Measurements from ENCODE around the gene DPP9. TPM values are rescaled to one million over a fixed set of nuclear protein-coding genes. Genes with fewer than 3 reads are reported as not detected.

The DPP9 gene
- total RNA-seq, 3 donors from 2014 or later: 67.8 to 89.3 (median 74.0) TPM

GRCh38 chr19:4693078-4693350, 30.6 kb downstream of the DPP9 start:
- no peak for ATAC-seq
- H3K4me3 ChIP-seq: no peak overlapping the region
- DNase-seq: no peak
- intact Hi-C loops (cut with DNase I, micrococcal nuclease): no loop called here
- H3K4me1 ChIP-seq (ENCODE audit: low read depth): no peaks in the 10 kb centered on the region
- TF ChIP-seq CTCF (IDR thresholded peaks at IDR 0.05): no peak
- no peaks in the 10 kb centered on the region for H3K9me3 ChIP-seq
- peaks cover 25% of the 10 kb centered on the region for H3K36me3 ChIP-seq (ENCODE audit: low read depth)

- DNase-seq: no peak
- Histone ChIP-seq H3K36me3 (ENCODE audit: low read depth) (peaks cover 28% of the 10 kb centered on the region), H3K4me3 (no peak overlapping the region), H3K9me3 (no peaks in the 10 kb centered on the region), H3K4me1 (ENCODE audit: low read depth) (no peaks in the 10 kb centered on the region)
- intact Hi-C loops (cut with DNase I, micrococcal nuclease): no loop called here
- no peak for ATAC-seq
- TF ChIP-seq CTCF (IDR thresholded peaks at IDR 0.05): no peak
Observed at GRCh38 chr19:4692251-4693077, 31.2 kb downstream of the DPP9 start.

- H3K4me3 ChIP-seq: no peak overlapping the region
- H3K9me3 ChIP-seq: no peaks in the 10 kb centered on the region
- peaks cover 34% of the 10 kb centered on the region for H3K36me3 ChIP-seq (ENCODE audit: low read depth)
- DNase-seq (peak in 2 of 3 donors; percentile 37 to 56), ATAC-seq (no peak)
- intact Hi-C loops (cut with DNase I, micrococcal nuclease): no loop called here
- TF ChIP-seq CTCF (IDR thresholded peaks at IDR 0.05): no peak
- no peaks in the 10 kb centered on the region for H3K4me1 ChIP-seq (ENCODE audit: low read depth)
Observed at GRCh38 chr19:4691373-4691772, 32.3 kb downstream of the DPP9 start.

GRCh38 chr19:4690361-4690760, 33.3 kb downstream of the DPP9 start:
- ATAC-seq: no peak
- no peak for DNase-seq
- H3K9me3 ChIP-seq: no peaks in the 10 kb centered on the region
- H3K4me1 ChIP-seq (ENCODE audit: low read depth): no peaks in the 10 kb centered on the region
- peaks cover 30% of the 10 kb centered on the region for H3K36me3 ChIP-seq (ENCODE audit: low read depth)
- no peak overlapping the region for H3K4me3 ChIP-seq
- TF ChIP-seq CTCF (IDR thresholded peaks at IDR 0.05): no peak
- intact Hi-C loops (cut with DNase I, micrococcal nuclease): no loop called here

GRCh38 chr19:4689403-4689802, 34.2 kb downstream of the DPP9 start:
- Histone ChIP-seq H3K4me1 (ENCODE audit: low read depth) (no peaks in the 10 kb centered on the region), H3K9me3 (no peaks in the 10 kb centered on the region), H3K4me3 (no peak overlapping the region), H3K36me3 (ENCODE audit: low read depth) (peaks cover 23% of the 10 kb centered on the region)
- ATAC-seq (no peak), DNase-seq (no peak)
- no peak for TF ChIP-seq CTCF (IDR thresholded peaks at IDR 0.05)
- intact Hi-C loops (cut with DNase I, micrococcal nuclease): no loop called here

GRCh38 chr19:4688587-4688986, 35.1 kb downstream of the DPP9 start:
- no peak for ATAC-seq

More at GRCh38 chr19:4688587-4688986, 35.1 kb downstream of the DPP9 start:
- Histone ChIP-seq H3K36me3 (ENCODE audit: low read depth) (peaks cover 16% of the 10 kb centered on the region), H3K9me3 (no peaks in the 10 kb centered on the region), H3K4me1 (ENCODE audit: low read depth) (no peaks in the 10 kb centered on the region), H3K4me3 (no peak overlapping the region)
- DNase-seq: no peak
- TF ChIP-seq CTCF (IDR thresholded peaks at IDR 0.05): no peak
- intact Hi-C loops (cut with DNase I, micrococcal nuclease): no loop called here
